Astrocyte of the cerebellum (primary cell): ENCODE measurements around the gene NPAS1.

ENCODE experiments used
- DNase-seq: peaks from one replicate; pipeline ENCODE4 v3.0.0-alpha.2; 2011; ENCODE audit warnings: low read depth
- H3K4me3 ChIP-seq: 2 replicates; pipeline ENCODE4 v1.5.1; 2011; ENCODE audit warnings: mild to moderate bottlenecking, low read depth, low read length, moderate library complexity
- in situ Hi-C: cut with HindIII; loops from 2 replicates; pipeline ENCODE4 v1.10.0; 2017; ENCODE audit warnings: low sequenced_read_pairs
- TF ChIP-seq, protein P1 (sequence below): IDR thresholded peaks from 2 replicates; pipeline ENCODE4 v1.5.1; 2012; ENCODE audit warnings: low read length, low read depth, moderate library complexity, mild to moderate bottlenecking; ENCODE audit errors: missing control alignments

NPAS1 gene

GRCh38 chr19:47024502-47024901 lies 4.9 kb downstream of the NPAS1 start:
- in situ Hi-C loops, result no loop called here

GRCh38 chr19:47026156-47026555 lies 6.5 kb downstream of the NPAS1 start:
- TF ChIP-seq, protein P1, sequence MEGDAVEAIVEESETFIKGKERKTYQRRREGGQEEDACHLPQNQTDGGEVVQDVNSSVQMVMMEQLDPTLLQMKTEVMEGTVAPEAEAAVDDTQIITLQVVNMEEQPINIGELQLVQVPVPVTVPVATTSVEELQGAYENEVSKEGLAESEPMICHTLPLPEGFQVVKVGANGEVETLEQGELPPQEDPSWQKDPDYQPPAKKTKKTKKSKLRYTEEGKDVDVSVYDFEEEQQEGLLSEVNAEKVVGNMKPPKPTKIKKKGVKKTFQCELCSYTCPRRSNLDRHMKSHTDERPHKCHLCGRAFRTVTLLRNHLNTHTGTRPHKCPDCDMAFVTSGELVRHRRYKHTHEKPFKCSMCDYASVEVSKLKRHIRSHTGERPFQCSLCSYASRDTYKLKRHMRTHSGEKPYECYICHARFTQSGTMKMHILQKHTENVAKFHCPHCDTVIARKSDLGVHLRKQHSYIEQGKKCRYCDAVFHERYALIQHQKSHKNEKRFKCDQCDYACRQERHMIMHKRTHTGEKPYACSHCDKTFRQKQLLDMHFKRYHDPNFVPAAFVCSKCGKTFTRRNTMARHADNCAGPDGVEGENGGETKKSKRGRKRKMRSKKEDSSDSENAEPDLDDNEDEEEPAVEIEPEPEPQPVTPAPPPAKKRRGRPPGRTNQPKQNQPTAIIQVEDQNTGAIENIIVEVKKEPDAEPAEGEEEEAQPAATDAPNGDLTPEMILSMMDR, result no peak
- DNase-seq, result no peak
- no peak overlapping the region for H3K4me3 ChIP-seq
- in situ Hi-C loops, result no loop called here

More at GRCh38 chr19:47024502-47024901, 4.9 kb downstream of the NPAS1 start:
- TF ChIP-seq, protein P1, result no peak
- no peak overlapping the region for H3K4me3 ChIP-seq
- DNase-seq, result no peak

- TF ChIP-seq, protein P1, result no peak
- in situ Hi-C loops, result no loop called here
- DNase-seq, result no peak
Measured at GRCh38 chr19:47026889-47027288, 7.3 kb downstream of the NPAS1 start.

GRCh38 chr19:47027586-47028088 lies 8.0 kb downstream of the NPAS1 start:
- in situ Hi-C loops, result no loop called here
- TF ChIP-seq, protein P1, result no peak
- H3K4me3 ChIP-seq, result no peak overlapping the region
- DNase-seq, result no peak

More at GRCh38 chr19:47026889-47027288, 7.3 kb downstream of the NPAS1 start:
- no peak overlapping the region for H3K4me3 ChIP-seq

DNA sequence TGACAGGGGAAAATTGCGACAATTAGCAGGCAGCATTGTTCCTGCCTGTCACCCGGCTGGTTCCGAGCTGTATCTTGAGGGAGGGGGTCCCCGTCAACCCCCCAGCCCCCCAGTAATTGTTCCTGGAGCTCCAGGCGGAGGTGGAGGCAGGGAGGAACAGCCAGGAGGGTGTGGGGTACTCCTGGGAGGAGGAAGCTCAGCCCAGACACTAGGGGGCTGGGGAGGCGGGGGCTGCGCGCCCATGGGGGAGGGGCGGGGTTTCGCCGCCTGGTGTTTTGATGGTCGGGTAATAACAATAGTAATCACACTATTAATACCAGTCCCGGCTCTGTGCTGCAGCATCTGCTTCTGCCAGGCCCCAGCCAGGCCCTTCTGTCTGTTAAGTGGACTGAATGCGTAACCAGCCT lies 8.6 kb downstream of the NPAS1 start:
- TF ChIP-seq, protein P1, result no peak
- H3K4me3 ChIP-seq, result no peak overlapping the region
- no peak for DNase-seq
- in situ Hi-C loops, result no loop called here

DNA sequence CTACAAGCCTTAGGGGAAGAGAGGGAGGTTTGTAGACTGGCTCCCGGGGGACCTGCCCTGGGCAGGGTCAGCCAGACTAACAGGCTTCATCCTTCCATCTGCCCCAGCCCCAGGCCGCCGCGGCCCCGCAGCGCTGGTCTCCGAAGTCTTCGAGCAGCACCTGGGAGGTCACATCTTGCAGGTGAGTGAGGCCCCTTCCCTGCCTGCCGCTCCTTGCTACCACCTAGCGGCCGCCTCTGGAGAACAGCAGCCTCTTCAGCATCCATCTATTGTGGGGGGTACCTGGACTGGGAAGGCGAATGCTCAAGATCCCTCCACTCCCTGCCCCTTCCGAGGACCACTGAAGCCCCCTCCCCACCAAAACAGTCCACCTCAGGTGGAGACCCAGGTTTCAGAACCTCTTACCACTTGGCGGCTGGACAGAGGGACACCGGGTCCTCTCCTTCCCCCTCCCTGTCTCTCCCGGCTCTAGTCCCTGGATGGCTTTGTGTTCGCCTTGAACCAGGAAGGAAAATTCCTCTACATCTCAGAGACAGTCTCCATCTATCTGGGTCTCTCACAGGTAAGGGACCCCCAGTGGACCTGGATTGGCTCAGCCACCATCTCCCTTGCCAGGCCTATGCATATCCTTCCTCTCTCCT lies 12.7 kb downstream of the NPAS1 start:
- no peak for DNase-seq
- in situ Hi-C loops, result no loop called here
- no peak overlapping the region for H3K4me3 ChIP-seq
- TF ChIP-seq, protein P1, result peak; percentile 89
